HEK293T (cell line): ENCODE measurements around the gene PRKACB.

ENCODE experiments used
- FOXK2 ChIP-seq: fragments of 450-650 bp; IDR thresholded peaks from 2 replicates; pipeline ENCODE4 v1.6.1; 2016; ENCODE audit warnings: mild to moderate bottlenecking
- SP1 ChIP-seq: fragments of 450-650 bp; IDR thresholded peaks from 2 replicates; pipeline ENCODE4 v1.6.1; 2017

DNA sequence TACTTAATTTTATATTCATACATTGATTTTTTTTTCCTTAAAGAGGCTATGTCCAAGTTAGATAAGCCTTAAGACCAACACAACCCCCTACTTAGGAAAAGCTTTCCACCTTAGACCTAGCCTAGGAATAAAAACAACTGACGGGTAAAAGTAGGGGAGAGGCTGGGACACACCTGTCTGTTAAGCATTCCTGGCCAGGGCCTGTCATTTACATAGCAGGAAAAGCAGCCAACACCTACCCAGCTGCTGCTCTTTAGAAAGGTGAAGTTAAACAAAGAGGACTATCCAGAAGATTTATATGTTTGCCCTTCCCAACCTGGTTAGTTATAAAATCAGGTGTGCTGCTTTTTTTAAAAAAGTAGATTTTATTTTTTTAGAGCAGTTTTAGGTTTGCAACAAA is 128.3 kb downstream of the PRKACB start:
- TF ChIP-seq SP1 = no peak
- no peak for TF ChIP-seq FOXK2
